Loucy (cell line): ENCODE results near the gene FER.

ENCODE experiments used
- H2AFZ ChIP-seq: fragments of 200-600 bp; sonication (generic); 2 replicates; pipeline ENCODE4 v1.6.0; 2016; ENCODE audit warnings: antibody characterized with exemption, mild to moderate bottlenecking, low read length, moderate library complexity
- H3F3A ChIP-seq: fragments of 200-600 bp; 2 replicates; pipeline ENCODE4 v1.6.0; 2016; ENCODE audit warnings: antibody characterized with exemption, low read depth, mild to moderate bottlenecking
- H3K27me3 ChIP-seq: fragments of 200-600 bp; sonication (generic); 2 replicates; pipeline ENCODE4 v1.6.1; 2014; ENCODE audit warnings: low read length, mild to moderate bottlenecking; ENCODE audit not compliant: insufficient read depth, poor library complexity, severe bottlenecking
- H3K36me3 ChIP-seq: fragments of 200-600 bp; sonication (generic); 2 replicates; pipeline ENCODE4 v1.6.1; 2016; ENCODE audit warnings: low read length; ENCODE audit not compliant: insufficient read depth
- H3K4me1 ChIP-seq: fragments of 200-600 bp; sonication (generic); 2 replicates; pipeline ENCODE4 v1.5.1; 2014; ENCODE audit warnings: low read length, mild to moderate bottlenecking; ENCODE audit not compliant: insufficient read depth, poor library complexity, severe bottlenecking
- H3K4me2 ChIP-seq: fragments of 200-600 bp; sonication (generic); 2 replicates; pipeline ENCODE4 v1.6.0; 2014; ENCODE audit warnings: antibody characterized with exemption, low read length, low read depth, mild to moderate bottlenecking; ENCODE audit not compliant: poor library complexity, severe bottlenecking
- H3K4me3 ChIP-seq: fragments of 200-600 bp; sonication (generic); 2 replicates; pipeline ENCODE4 v1.5.1; 2014; ENCODE audit warnings: low read length, mild to moderate bottlenecking, mixed read lengths; ENCODE audit not compliant: poor library complexity, severe bottlenecking
- H3K79me2 ChIP-seq: fragments of 200-600 bp; sonication (generic); 2 replicates; pipeline ENCODE4 v1.6.1; 2014; ENCODE audit warnings: low read length; ENCODE audit not compliant: insufficient read depth
- H3K9ac ChIP-seq: fragments of 200-600 bp; sonication (generic); 2 replicates; pipeline ENCODE4 v1.6.0; 2014; ENCODE audit warnings: mild to moderate bottlenecking, low read depth, low read length, moderate library complexity; ENCODE audit not compliant: poor library complexity, severe bottlenecking
- H3K9me2 ChIP-seq: fragments of 200-600 bp; sonication (generic); replicated peaks from 2 replicates; pipeline ENCODE4 v1.6.1; 2016; ENCODE audit warnings: low read depth, low read length, mixed read lengths
- H3K9me3 ChIP-seq: fragments of 200-600 bp; sonication (generic); 2 replicates; pipeline ENCODE4 v1.6.1; 2014; ENCODE audit warnings: mild to moderate bottlenecking, antibody characterized with exemption, low read length, low read depth; ENCODE audit not compliant: insufficient read depth
- H4K20me1 ChIP-seq: fragments of 200-600 bp; sonication (generic); 2 replicates; pipeline ENCODE4 v1.6.0; 2014; ENCODE audit warnings: antibody characterized with exemption, low read length, mild to moderate bottlenecking; ENCODE audit not compliant: insufficient read depth, poor library complexity, severe bottlenecking
- EZH2phosphoT487 ChIP-seq: fragments of 200-600 bp; IDR thresholded peaks from 2 replicates; pipeline ENCODE4 v1.6.1; 2018; ENCODE audit warnings: antibody characterized with exemption, mild to moderate bottlenecking, moderate library complexity, borderline replicate concordance
- TF ChIP-seq, protein P1 (sequence below): fragments of 200-600 bp; sonication (generic); conservative IDR thresholded peaks from 2 replicates; pipeline ENCODE4 v1.5.1; 2014; ENCODE audit warnings: mild to moderate bottlenecking, antibody characterized with exemption, low read length

FER gene

DNA sequence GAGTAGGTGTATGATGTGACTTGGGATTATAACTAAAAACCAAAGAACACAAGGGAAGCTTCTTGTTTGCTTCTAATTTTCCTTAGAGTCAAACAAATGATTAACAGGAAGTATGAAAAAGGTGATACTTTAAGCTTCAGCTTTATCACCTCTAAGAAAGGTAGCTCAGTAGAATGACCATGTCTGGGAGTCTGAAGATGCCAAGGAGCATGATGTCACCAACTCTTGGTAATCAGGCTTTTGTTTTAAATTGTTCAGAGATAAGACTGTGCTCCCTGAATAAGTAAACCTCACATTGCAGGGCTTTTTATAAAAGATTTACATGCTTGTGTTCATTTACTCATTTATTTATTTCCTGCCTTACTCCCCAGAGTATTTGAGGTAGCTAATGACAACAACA is 169.9 kb downstream of the FER start:
- H2AFZ ChIP-seq = no peak overlapping the region
- H4K20me1 ChIP-seq = no peaks in the 10 kb centered on the region
- H3K4me1 ChIP-seq = no peaks in the 10 kb centered on the region
- H3K4me3 ChIP-seq = no peak overlapping the region
- no peak overlapping the region for H3K9ac ChIP-seq
- H3K36me3 ChIP-seq = no peaks in the 10 kb centered on the region
- H3K9me3 ChIP-seq = no peaks in the 10 kb centered on the region
- TF ChIP-seq EZH2phosphoT487 = no peak
- TF ChIP-seq, protein P1, sequence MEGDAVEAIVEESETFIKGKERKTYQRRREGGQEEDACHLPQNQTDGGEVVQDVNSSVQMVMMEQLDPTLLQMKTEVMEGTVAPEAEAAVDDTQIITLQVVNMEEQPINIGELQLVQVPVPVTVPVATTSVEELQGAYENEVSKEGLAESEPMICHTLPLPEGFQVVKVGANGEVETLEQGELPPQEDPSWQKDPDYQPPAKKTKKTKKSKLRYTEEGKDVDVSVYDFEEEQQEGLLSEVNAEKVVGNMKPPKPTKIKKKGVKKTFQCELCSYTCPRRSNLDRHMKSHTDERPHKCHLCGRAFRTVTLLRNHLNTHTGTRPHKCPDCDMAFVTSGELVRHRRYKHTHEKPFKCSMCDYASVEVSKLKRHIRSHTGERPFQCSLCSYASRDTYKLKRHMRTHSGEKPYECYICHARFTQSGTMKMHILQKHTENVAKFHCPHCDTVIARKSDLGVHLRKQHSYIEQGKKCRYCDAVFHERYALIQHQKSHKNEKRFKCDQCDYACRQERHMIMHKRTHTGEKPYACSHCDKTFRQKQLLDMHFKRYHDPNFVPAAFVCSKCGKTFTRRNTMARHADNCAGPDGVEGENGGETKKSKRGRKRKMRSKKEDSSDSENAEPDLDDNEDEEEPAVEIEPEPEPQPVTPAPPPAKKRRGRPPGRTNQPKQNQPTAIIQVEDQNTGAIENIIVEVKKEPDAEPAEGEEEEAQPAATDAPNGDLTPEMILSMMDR = no peak
- H3F3A ChIP-seq = no peaks in the 10 kb centered on the region
- H3K4me2 ChIP-seq = no peak overlapping the region
- H3K27me3 ChIP-seq = no peaks in the 10 kb centered on the region
- H3K79me2 ChIP-seq = no peaks in the 10 kb centered on the region
- H3K9me2 ChIP-seq = no peaks in the 10 kb centered on the region

DNA sequence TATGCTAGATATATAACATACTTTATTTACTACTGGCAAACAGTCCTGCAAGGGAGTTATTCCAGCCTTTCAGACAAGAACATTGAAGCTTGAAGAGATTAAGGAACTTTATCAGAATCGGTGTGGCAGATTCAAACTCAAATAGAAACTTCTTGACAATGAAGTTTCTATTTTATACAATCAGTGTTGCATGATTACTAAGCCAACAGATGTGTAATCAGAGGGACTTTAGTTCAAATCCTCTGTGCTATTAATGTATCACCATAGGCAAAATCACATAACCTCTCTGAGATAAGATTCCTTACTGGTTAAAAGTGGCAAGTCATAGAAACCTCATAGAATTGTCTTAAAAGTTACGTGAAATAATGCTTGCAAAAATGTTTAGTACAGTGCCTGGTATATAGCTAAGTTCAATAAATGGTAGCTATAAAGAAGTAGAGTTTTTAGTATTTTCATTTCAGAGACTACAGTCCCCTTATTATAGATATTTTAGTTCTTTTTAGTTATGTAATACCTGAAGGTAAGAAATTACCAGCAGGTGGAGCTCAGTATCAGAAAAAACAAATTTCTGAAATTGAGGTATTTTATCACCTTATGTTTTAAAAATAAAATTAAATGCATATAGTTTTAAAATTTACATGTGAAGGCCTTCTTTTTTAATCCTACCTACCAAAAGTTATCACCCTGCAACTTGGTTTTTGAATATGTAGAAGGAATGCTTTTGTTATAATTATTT is 172.1 kb downstream of the FER start:
- Histone ChIP-seq H3K4me1 (no peaks in the 10 kb centered on the region), H3K4me2 (no peak overlapping the region), H3K27me3 (no peaks in the 10 kb centered on the region), H4K20me1 (no peaks in the 10 kb centered on the region), H3K9me3 (no peaks in the 10 kb centered on the region), H3K36me3 (no peaks in the 10 kb centered on the region), H3K9me2 (no peaks in the 10 kb centered on the region), H3K4me3 (no peak overlapping the region), H2AFZ (no peak overlapping the region), H3K9ac (no peak overlapping the region), H3K79me2 (peaks cover 2% of the 10 kb centered on the region; the same call in 1 of the 2 replicates), H3F3A (no peaks in the 10 kb centered on the region)
- TF ChIP-seq EZH2phosphoT487 = no peak
- TF ChIP-seq, protein P1 = peak; percentile 46; the same call in 1 of the 2 replicates

DNA sequence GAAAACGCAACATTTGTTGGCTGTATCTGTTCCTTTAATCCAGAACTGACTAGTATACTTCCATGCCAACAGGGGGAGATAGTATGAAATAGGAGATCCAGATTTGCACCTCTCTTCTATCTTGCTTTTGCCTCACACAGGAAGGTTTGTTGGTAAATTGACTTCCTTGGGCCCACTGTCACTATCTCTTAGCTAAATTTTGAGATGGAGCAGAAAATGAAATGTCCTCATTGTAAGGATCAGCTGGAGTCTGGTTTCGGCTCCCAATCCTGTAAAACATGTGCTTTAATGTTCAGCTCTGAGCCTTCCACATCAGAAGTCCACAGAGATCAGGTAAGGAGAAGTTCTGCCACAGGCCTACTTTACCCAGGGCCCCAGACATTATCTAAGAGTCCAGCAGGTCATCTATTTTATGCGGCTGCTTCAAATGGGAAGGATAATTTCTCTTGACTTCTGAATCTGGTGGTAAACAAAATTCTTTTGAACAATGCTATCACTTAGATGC is 176.8 kb downstream of the FER start:
- H3K79me2 ChIP-seq = peaks cover 15% of the 10 kb centered on the region; the same call in 1 of the 2 replicates
- TF ChIP-seq, protein P1 = peak; percentile 57
- no peak for TF ChIP-seq EZH2phosphoT487
- no peaks in the 10 kb centered on the region for H3K27me3 ChIP-seq
- no peaks in the 10 kb centered on the region for H3F3A ChIP-seq
- H3K36me3 ChIP-seq = no peaks in the 10 kb centered on the region
- peak overlapping the region; percentile 63 for H3K9ac ChIP-seq
- H2AFZ ChIP-seq = peak overlapping the region; percentile 61; the same call in 1 of the 2 replicates
- H4K20me1 ChIP-seq = no peaks in the 10 kb centered on the region
- peak overlapping the region; percentile 83 for H3K4me2 ChIP-seq
- H3K4me1 ChIP-seq = no peaks in the 10 kb centered on the region
- H3K4me3 ChIP-seq = peak overlapping the region; percentile 80
- H3K9me2 ChIP-seq = no peaks in the 10 kb centered on the region
- no peaks in the 10 kb centered on the region for H3K9me3 ChIP-seq
